GM19455 (cell line): Measurements from ENCODE around the gene LRFN4.

Experiments used
- ATAC-seq: cut with Tn5 transposase; IDR thresholded peaks from one replicate; pipeline ENCODE4 v1.9.1; 2021; ENCODE audit not compliant: unreplicated experiment

Gene LRFN4

DNA sequence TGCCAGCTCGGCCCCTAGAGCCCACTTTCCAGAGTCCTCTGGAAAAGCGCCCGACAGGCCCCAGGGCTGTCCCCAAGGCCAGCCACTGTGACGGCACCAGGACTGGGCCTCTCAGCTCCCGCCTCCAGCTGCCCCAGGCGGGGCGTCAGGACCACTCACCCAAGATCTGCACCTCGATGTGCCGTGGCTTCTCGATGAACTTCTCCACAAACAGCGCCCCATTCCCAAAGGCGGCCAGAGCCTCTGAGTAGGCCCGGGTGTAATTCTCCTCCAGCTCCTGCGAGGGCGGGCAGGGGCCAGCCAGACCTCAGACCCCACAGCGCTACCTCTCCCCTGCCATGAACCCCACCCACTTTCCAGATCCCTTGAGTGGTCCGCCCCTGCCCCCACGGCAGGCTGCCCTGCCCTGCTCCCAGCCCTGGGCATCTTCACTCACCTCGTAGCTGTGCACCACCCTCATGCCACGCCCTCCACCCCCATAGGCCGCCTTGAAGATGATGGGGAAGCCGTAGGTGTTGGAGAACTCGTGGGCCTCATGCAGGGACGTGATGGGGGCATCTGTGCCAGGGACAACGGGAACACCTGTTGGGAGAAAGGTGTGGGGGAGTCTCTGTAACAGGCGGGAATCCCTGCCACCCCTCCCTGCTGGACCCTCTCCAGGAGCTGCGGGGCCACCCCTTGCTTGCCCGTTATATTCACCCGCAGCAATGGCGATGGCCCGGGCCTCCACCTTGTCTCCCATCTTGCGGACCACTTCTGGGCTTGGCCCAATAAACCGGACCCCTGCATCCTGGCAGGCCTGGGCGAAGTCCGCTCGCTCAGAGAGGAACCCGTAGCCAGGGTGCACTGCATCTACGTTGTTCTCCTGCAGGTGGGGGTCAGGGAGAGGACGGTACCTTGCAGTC is 14.0 kb downstream of the LRFN4 start:
- ATAC-seq = no peak

DNA sequence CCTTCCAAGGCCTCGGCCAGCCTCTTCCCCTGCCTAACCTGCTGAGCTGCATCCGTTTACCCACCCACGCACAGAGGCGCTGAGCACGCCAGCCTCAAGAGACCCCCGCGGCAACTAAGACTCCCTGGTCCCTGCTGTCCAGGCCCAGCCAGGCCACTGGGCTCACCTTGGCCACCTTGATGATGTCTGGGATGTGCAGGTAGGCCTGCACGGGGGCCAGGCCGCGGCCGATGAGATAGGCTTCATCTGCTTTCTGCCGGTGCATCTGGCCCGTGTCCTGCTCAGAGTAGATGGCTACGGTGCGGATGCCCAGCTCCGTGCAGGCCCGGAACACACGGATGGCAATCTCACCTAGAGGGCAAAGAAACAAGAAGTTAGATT is 14.6 kb downstream of the LRFN4 start:
- no peak for ATAC-seq

DNA sequence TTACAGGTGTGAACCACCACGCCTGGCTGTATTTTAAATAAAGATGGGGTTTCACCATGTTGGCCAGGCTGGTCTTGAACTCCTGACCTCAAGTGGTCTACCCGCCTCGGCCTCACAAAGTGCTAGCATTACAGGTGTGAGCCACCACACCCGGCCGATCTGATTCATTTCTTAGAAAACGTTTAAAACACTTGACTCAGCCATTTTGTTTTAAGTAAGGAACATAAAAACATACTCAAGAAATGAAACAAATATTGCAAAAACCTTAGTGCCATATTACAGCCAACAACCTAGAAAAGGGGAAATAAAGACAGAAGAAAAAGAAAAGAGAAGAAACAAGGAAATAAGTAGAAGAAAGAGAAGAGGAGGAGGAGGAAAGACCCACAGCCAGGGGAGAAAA is 17.4 kb downstream of the LRFN4 start:
- no peak for ATAC-seq

DNA sequence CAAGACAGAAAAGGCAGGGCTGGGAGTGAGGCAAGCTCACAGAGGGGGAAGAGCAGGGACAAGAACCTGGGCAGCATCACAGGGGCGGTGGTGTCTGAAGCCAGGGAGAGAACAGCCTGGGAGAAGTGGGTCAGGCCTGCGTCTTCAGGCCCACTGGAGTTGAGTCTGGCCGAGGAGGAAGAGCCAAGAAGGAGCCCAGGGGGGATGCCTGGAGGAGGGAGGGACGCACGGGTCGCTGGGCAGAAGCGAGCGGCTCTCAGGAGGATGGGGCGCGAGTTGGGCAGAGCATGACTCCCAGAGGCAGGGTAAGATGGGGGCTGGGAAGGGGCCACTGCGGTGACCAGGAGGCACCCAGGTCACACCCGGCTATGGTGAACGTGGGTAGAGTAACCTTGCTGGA is 18.5 kb downstream of the LRFN4 start:
- no peak for ATAC-seq

DNA sequence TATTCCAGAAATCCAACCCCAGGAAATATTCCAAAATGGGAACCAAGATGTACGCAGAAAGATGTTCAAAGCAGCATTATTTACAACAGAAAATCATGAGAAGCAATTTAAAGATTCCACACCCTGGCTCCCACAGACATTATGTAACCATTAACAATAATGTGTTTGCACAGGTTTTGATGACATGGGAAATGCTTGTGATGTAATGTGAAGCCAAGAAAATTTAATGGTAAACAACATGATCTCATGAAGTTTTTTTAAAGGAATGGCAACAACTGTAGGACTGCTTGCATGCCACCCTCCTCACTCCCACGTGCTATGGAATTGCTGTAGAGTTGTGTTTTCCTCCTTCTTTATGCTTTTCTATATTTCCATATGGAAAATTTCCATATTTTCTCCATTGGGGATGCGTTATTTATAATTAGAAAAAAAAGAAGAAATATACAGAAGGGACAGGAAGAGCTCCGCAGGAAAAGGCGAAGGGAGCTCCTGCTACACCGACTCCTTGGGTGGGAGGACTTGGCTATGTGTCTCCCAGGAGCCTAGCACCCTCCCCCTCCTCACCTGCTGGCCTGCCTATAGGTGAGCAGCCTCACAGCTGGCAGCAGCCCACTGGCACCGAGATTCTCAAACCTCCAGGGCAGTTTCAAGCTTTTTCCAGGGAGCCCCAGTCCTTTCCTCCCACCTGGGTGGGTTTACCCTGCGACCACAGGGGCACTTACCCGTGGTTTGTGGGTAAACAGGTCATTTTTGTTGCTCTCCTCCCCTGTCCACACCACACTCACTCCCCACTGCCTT is 20.9 kb downstream of the LRFN4 start:
- no peak for ATAC-seq

DNA sequence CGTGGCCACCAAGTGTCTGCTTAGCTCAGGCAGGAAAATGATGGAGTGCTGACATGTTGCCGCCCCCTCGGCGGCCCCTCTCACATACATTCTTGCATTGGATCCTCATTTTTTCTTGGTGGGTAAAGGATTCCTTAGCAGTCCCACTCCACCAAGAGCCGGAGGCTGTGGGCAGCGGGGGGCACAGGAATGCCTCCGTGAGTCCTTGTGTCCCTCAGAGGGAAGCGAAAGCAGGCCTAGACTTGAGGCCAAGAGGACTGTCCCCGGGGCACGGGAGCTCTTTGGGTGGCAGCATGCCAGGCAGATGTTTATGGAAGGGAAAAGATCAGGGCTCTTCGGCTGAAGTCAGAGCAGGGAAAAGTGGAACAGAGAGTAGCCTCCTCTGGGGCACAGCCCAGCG is 21.6 kb downstream of the LRFN4 start:
- no peak for ATAC-seq

DNA sequence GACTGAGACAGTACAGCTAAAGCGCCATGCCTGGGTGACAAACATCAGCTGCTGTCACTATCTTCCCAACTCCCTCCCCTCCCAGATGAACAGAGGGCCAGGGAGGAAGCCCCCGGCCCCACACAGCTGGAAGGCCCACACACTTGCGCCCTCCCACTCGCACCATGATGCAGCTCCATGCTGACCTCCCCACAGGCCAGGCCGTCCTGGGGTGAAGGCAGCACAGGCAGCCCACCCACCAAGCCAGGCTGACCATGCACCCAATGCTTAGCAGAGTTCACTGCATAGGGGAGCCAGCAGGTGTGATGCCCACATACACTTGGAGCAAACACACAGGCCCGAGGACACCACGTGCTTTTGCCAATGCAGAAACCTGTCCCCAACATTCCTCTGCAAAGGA is 22.1 kb downstream of the LRFN4 start:
- no peak for ATAC-seq

DNA sequence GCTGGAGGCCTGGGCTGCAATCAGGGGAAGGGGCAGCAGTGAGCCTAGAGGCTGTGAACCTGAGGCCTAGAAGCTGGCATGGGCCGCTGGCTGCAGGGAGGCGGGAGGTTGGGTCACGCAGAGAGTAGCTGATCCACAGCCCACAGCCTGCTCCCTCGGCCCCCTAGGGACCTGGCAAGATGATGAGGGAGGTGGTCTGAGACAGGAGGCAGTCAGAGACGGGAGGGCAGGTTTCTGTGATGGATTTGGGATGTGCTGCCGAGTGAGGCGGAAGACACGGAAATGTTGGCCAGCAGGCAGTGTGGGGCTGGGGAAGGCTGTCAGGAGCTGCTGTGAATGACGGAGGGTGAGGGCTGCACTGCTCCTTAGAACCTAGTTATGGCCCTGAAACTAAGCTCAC is 22.7 kb downstream of the LRFN4 start:
- no peak for ATAC-seq

DNA sequence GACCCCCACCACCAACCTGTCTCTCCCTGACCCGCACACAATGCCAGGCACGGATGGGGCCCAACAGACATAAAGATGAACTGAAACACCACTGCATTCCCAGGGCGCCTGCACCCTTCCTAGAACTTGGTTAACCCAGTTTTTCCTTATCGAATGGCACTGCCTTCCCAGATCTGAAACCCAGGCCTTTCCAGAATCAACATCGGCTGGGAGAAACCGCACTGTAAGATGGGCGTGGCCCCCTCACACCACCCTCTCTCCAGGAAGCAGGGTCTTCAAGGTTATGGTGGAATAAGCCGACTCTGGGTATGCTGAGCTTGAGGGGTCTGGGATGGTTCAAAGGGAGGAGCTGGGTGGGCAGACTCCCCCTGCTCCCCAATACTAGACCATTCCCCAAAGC is 23.1 kb downstream of the LRFN4 start:
- no peak for ATAC-seq

DNA sequence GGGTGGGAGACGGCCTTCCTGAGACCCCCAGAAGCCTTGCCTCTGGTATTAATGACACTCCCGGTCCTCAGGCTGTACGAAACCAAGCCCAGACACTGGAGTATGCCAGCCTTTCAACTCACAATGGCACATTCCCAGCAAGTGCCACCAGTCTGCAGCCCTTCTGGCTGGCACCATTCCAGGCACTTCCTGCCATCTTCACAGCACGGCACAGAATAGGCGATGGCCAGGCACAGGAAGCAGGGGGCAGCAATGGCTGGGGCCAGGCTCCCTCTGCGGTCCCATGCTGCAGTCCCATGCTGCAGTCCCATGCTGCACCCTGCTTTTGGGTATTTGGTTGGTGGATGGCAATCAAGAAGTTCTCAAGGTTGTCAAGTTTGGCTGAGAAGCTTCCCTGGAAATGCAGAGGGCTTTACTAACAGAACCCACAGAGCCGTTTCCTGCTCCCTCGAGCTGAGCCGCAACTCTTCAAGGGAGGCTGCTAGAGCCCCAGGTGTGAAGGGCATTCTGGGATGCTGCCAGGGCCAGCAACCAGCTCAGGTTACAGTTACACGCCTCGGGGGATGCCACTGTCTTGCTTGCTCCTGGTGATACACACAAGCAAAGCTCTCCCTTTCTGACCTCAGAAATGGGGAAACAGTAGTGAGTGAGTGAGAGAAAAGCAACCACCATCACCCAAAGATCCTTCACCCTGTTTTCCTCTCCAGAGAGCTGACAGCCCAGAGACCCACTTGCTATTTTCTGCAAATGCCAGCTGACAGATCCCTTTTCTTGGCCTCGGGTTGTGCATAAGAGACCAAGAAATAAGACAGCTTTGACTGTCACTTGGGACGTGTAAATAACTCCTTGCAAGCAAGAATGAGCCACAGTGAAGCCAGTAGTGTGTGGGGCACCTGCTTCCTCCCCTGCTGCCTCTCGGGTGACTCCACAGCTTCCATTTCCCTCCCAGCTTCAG is 23.9 kb downstream of the LRFN4 start:
- no peak for ATAC-seq

DNA sequence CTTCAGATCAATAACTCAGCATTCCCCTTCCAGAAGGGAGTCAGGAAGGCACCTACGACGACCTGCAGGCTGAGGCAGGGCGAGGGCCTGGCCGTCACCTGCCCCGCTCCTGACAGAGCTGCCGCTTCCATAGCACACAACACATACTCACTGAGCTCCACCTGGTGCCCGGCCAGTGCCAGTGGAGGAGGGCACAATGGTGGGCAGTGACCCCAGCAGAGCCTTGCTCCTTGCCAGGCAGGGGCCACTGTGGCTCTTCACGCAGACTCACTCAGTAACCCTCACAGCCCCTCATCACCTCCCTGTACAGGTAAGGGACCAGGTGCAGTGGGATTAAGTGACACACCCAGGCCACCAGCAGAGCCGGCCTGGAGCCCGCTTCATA is 24.6 kb downstream of the LRFN4 start:
- ATAC-seq = no peak

DNA sequence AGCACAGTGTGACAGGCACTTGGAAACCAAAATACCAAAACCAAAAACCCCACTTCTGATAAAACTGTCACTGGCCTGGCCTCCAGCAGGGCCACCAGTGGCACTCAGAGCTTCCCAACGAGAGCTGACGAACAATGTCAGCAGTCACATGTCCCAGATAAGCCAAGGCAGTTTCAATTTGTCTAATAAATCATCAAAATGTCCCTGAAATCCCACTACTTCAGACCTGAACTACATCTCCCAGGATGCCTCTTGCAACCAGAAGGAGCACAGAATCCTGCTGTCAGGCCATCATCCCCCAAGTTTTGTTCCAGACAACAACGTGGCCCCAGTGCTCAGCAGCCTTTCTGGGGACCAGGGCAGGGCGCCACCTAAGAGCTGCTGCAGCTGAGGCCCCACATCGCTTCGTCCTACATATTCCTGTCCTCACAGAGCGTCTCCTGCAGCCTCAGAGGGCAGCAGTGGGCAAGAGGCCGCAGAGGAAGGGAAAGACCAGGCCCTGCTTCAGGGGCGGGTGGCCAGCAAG is 25.1 kb downstream of the LRFN4 start:
- ATAC-seq = no peak

DNA sequence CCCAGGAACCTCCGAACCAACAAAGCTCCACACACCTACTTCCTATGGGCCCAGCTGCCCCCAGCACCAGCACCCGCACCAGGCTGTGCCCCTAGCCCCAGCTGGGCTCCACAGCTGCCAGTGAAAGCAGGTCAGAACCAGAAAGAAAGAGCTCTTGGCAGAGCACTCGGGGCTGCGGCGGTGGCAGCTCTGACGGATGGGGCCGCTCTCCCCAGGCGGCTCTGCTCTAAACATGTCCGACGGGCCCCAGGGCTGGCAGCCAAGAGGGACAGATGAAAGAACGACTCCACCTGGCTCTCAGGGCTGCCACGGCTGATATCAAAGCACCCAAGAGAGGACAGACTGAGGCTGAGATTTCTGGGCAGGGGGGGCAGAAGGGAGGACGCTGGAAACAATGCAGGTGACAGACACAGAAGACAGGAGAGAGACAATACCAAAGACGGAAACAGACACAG is 25.7 kb downstream of the LRFN4 start:
- ATAC-seq = no peak

DNA sequence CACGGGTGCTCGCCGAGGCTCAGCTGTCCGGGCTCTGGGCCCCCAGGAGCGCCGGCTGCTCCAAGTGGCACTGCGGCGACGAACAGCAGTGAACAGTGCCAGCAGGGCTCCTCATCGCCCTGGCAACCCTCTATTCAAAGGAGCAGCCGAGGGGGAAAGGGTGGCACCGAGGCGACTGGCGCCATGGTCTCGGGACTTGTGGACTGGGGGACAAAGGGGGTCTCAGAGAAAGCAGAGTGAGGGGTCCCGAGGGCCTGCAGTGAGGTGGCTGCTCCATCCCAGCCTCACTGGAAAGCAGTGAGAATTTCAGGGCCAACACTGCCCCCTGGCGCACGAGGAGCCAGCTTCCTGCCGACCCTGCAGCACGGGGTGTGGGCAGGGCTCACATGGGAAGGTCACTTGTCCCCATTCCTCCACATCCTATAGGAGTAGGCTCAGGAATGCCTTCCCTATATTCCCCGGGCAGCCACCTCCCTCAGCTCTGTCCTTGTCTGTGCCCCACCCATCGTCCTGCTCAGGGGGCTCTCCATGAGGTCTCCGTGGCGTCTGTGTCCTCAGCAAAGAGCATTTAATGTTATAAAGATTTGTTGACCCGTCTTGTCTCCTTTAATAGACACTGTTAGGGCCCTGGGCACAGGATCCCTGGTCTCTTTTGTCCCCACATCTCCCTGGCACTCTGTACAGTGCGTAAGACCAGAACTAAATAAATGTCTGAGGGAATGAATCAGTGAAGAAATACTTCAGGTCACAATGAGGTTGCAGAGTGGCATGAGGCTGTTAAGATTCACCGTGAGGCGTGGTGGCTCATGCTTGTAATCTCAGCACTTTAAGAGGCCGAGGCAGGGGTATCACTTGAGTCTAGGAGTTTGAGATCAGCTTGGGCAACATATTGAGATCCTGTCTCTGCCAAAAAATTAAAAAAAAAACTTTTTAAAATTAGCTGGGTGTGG is 26.4 kb downstream of the LRFN4 start:
- ATAC-seq = no peak

DNA sequence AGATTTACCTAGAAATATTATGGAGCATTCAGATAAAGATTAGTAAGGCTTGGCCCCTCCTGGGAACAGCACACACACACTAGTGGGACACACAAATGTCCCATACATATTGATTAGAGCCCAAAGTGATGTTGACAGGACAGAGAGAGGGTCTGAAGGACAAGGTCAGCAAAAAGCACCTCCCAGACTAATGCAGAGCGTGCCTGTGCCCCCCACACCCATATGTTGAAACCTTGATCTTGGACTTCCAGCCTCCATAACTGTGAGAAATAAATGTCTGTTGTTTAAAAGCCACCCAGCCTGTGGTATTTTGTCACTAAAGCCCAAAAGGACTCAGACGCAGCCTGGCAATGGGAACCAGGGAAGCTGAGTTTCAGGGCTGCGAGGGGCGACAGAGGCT is 27.6 kb downstream of the LRFN4 start:
- ATAC-seq = no peak

DNA sequence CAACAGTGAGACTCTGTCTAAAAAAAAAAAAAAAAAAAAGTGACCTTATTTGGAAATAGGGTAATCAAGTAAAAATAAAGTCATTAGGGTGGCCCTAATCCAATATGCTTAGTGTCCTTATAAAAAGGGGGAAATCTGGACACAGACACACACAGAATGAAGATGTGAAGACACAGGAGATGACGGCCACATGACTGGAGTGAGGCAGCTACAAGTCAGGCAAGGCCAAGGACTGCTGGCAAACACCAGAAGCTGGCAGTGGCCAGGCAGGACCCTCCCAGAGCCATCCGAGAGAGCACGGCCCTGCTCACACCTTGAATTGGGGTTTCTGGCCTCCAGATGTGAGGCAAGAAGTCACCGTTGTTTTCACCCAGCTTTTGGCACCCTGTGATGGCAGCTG is 28.6 kb downstream of the LRFN4 start:
- ATAC-seq = no peak

DNA sequence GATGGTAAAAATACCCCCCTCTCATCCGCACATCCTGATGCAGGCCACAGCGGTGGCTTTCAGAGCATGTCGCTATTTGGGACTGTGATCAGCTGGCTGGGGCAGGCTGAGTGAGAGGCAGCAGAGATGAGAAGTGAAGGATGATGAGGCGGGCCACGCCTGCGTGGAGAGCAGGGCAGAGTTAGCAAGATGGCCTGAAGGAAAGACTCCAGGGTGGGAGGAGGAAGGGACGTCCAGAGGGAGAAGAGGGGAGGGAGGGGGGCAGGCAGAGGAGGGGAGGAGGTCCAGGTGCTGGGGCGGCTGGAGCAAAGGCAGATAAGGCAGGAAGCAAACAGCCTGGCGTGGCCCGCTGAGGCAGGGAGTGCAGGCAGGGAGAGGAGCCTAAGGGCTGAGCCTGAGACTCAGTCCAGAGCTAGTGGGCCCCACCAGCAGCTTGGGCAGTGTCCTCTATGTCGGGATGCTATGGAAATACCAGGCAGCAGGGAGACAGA is 29.1 kb downstream of the LRFN4 start:
- no peak for ATAC-seq

DNA sequence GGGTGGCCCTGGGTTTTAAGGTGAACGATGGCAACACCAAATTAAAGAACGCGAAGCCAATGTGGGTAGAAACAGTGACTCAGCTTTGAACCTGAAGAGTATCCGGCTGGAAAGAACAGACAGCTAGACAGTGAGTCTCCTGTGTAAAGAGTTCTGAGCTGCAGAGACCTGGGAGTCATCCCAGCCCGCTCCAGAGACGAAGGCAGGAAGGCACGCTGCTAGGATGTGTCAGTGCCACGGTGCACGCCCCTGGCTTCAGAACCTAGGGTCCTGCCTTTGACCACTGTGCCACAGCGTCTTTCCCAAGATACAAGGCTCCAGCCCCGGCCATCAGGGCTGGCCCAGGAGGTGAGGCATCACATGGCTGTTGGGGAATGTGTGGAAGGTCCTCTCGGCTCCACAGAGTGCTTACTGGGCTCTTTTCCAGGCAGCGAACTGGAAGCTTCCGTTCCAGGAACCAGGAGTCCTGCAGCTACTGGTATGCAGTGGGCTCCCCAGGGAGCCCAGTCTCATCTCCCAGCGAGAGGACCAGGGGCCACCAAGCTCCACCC is 29.9 kb downstream of the LRFN4 start:
- no peak for ATAC-seq

DNA sequence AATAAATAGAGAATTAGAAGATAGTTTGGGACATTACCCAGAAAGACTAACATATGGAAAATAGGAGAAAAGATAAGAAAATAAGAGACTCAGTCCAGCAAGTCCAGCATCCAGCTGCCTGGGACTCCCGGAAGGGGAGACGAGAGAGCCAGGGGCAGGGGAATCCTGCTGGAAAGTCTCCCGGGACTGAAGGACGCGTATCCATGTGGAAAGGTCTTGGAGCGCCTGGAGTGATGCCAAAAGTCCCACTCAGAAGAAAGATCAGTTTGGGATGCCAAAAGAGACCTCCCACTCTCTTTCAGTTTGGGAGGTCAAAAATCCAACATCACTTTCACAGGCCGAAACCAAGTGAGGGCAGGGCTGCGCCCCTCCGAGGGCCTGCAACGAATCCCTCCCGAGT is 30.7 kb downstream of the LRFN4 start:
- no peak for ATAC-seq
